Adrenal gland (tissue), 5 donors: ENCODE measurements around the gene FBLN5.

Experiments
- CTCF ChIP-seq, 6 experiments: fragments of 450-650 bp in 4 of 6; fragments of 200-600 bp in 2 of 6; sonication (generic) in 1 of 6; IDR thresholded peaks; 1 replicate in 5 of 6; 2 replicates in 1 of 6; pipeline versions ENCODE4 v1.5.1 to v1.8.0; 2016 to 2021; ENCODE audit warnings: antibody characterized with exemption in 6 of 6, mild to moderate bottlenecking in 2 of 6, moderate library complexity in 1 of 6
- POLR2A ChIP-seq, 2 donors: fragments of 450-650 bp; IDR thresholded peaks; one replicate each; pipeline ENCODE4 v1.6.1; 2017; ENCODE audit warnings: antibody characterized with exemption in 2 of 2, mild to moderate bottlenecking in 2 of 2, moderate library complexity in 1 of 2
- donor health status: DM: no; HTN: no; CAD: no.

- no peak for TF ChIP-seq CTCF (IDR thresholded peaks at IDR 0.05)
- TF ChIP-seq POLR2A (IDR thresholded peaks at IDR 0.05), result no peak
These were observed 116.7 kb downstream of the FBLN5 start for GRCh38 chr14:91830777-91831176.
